Calu3 (cell line): ENCODE results near the gene FYN. TPM values are rescaled to one million over a fixed set of nuclear protein-coding genes. Genes with fewer than 3 reads are reported as not detected.

ENCODE experiments used
- BruUV-seq: library from RNA; stranded (reverse); fragments of 400-500 nt; replicated peaks from 2 replicates; lab custom pipeline; 2021; lab: Mats Ljungman, UMichigan
- CTCF ChIA-PET: fragments of 300-600 bp; sonication (Branson Sonifier 250); formaldehyde crosslinking; loops from one replicate; lab custom pipeline; 2022; ENCODE audit warnings: antibody characterized with exemption; lab: Charles Lee
- DNase-seq: peaks from one replicate; pipeline ENCODE4 v3.0.0; 2022
- H3K27ac Mint-ChIP-seq: one replicate; pipeline ENCODE4 v1.8.0; 2022; ENCODE audit warnings: mixed read lengths; ENCODE audit not compliant: unreplicated experiment
- H3K27me3 Mint-ChIP-seq: one replicate; pipeline ENCODE4 v1.8.0; 2022; ENCODE audit warnings: mixed read lengths; ENCODE audit not compliant: unreplicated experiment
- H3K36me3 Mint-ChIP-seq: one replicate; pipeline ENCODE4 v1.8.0; 2022; ENCODE audit warnings: mild to moderate bottlenecking, moderate library complexity, mixed read lengths; ENCODE audit not compliant: insufficient read depth, unreplicated experiment
- H3K4me1 Mint-ChIP-seq: one replicate; pipeline ENCODE4 v1.8.0; 2022; ENCODE audit warnings: mild to moderate bottlenecking, low read depth, mixed read lengths; ENCODE audit not compliant: unreplicated experiment
- H3K4me3 Mint-ChIP-seq: one replicate; pipeline ENCODE4 v1.8.0; 2022; ENCODE audit warnings: mild to moderate bottlenecking, low read depth, moderate library complexity, mixed read lengths; ENCODE audit not compliant: unreplicated experiment
- H3K9me3 Mint-ChIP-seq: one replicate; pipeline ENCODE4 v1.8.0; 2022; ENCODE audit warnings: low read depth, mixed read lengths; ENCODE audit not compliant: unreplicated experiment
- intact Hi-C: fragments of 100-400 bp; cut with micrococcal nuclease; formaldehyde crosslinking; loops from one replicate; pipeline ENCODE4 v1.10.0; 2022; ENCODE audit not compliant: unreplicated experiment
- total RNA-seq: library from RNA; stranded (reverse); gene quantifications from 2 replicates; pipeline ENCODE4 v1.2.3, GENCODE V29; 2022
- TF ChIP-seq, protein P1 (sequence below): fragments of 200-600 bp; IDR thresholded peaks from one replicate; pipeline ENCODE4 v1.8.0; 2022; ENCODE audit warnings: antibody characterized with exemption; ENCODE audit not compliant: unreplicated experiment

FYN gene
- total RNA-seq, 1 experiment from 2014 or later: 61.0 TPM

DNA sequence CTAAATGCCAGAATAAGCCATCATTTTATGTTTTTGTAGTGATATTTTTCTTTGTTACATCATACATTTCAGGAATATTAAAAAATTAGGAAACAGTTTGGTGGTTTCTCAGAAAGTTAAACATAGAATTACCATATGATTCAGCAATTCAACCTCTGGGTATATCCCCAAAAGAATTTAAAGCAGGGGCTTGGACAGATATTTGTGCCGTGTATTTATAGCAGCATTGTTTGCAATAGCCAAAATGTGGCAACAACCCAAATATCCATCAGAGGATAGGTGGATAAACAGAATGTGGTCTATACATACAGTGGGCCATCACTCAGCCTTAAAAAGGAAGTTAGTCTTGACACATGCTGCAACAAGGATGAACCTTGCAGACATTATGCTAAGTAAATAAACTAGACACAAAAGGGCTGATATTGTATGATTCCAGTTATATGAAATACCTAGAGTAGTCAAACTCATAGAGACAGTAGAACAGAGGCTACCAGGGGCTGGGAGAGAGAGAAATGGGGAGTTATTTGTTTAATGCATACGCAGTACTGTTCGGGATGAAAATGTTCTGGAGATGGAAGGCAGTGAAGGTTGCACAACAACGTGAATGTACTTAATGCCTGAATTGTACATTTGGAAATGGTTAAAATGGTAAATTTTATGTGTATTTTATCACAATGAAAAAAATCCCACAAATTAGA is 248.7 kb downstream of the FYN start:
- Mint-ChIP-seq H3K36me3 (no peaks in the 10 kb centered on the region), H3K27ac (no peak overlapping the region), H3K4me3 (no peak overlapping the region), H3K9me3 (no peaks in the 10 kb centered on the region), H3K27me3 (no peaks in the 10 kb centered on the region), H3K4me1 (peaks cover 8% of the 10 kb centered on the region)
- DNase-seq: no peak
- BruUV-seq: no TSS peak
- CTCF ChIA-PET: no interaction called here
- intact Hi-C loops: no loop called here
- TF ChIP-seq, protein P1, sequence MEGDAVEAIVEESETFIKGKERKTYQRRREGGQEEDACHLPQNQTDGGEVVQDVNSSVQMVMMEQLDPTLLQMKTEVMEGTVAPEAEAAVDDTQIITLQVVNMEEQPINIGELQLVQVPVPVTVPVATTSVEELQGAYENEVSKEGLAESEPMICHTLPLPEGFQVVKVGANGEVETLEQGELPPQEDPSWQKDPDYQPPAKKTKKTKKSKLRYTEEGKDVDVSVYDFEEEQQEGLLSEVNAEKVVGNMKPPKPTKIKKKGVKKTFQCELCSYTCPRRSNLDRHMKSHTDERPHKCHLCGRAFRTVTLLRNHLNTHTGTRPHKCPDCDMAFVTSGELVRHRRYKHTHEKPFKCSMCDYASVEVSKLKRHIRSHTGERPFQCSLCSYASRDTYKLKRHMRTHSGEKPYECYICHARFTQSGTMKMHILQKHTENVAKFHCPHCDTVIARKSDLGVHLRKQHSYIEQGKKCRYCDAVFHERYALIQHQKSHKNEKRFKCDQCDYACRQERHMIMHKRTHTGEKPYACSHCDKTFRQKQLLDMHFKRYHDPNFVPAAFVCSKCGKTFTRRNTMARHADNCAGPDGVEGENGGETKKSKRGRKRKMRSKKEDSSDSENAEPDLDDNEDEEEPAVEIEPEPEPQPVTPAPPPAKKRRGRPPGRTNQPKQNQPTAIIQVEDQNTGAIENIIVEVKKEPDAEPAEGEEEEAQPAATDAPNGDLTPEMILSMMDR: no peak

DNA sequence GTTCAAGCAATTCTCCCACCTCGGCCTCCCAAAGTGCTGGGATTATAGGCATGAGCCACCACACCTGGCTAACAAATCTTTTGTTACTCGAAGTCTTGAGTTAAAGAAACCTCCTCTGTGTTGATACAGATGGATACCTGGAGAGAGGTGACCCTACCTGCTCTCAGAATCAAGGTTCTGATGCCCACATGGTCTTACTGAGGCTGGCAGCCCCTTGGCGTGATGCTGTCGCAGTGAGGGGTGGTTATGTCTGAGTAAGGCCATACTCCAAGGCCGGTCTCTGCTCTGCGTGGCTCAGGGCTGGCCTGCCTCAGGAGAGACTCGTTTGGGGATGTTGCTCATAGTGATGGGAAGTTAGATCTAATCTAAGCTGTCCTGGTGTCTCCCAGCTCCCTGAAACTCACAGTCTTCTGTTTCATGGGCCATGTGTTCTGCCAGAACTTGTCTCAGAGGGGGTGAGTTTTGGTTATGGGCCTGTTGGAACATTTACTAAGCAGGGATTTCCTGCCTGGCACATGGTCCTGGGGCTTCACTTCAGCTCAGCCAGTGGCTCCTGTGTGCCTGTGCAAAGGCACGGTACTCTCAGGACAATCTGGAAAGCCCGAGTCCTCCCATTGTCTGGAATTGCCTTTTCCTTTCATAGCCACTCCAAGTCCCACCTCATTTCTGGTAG is 250.1 kb downstream of the FYN start:
- BruUV-seq: no TSS peak
- H3K9me3 Mint-ChIP-seq: no peaks in the 10 kb centered on the region
- H3K4me3 Mint-ChIP-seq: no peak overlapping the region
- no peak overlapping the region for H3K27ac Mint-ChIP-seq
- no peak for DNase-seq
- TF ChIP-seq, protein P1: no peak
- H3K36me3 Mint-ChIP-seq: no peaks in the 10 kb centered on the region
- H3K4me1 Mint-ChIP-seq: peaks cover 8% of the 10 kb centered on the region
- intact Hi-C loops: no loop called here
- CTCF ChIA-PET: no interaction called here
- H3K27me3 Mint-ChIP-seq: no peaks in the 10 kb centered on the region

DNA sequence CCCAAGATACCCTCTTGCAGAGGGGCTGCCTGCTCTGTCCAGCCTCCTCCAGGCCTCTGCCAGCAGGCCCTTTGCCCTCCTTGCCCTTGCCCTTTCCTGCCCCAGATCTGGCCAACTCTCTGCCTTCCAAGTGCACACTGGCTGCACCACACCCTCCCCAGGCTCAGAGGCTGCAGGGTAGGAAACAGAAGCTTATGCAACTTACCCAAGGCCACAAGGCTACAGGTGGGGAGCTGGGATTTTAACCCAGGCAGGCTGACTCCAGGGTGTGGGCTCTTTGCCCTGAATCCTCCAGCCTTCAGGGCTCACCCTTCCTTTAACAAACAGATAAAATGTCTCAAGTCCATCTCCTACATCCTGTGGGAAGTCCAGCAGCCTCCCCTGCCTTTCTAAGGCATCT is 253.1 kb downstream of the FYN start:
- DNase-seq: no peak
- intact Hi-C loops: no loop called here
- Mint-ChIP-seq H3K27me3 (no peaks in the 10 kb centered on the region), H3K27ac (no peak overlapping the region), H3K4me1 (peaks cover 17% of the 10 kb centered on the region), H3K4me3 (no peak overlapping the region), H3K9me3 (no peaks in the 10 kb centered on the region), H3K36me3 (no peaks in the 10 kb centered on the region)
- TF ChIP-seq, protein P1: no peak
- CTCF ChIA-PET: no interaction called here
- BruUV-seq: no TSS peak

DNA sequence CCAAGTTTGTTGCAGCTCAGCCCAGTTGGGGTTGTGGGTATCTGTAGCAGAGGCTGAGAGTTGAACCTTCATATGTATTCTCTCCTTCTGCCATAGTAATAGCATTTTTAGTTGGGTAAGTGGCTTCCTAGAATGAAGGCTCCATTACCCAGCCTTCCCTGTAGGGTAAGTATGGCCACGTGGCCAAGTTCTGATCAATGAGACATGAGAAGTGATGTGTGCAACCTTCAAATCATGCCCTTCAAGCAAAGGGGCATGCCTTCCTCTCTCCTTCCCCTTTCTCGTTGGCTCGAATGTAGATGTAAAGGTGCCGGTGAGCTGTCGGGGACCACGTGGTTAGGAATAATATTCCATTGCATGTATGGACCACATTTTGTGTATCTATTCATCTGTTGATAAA is 254.8 kb downstream of the FYN start:
- no TSS peak for BruUV-seq
- TF ChIP-seq, protein P1: no peak
- H3K4me1 Mint-ChIP-seq: peaks cover 28% of the 10 kb centered on the region
- CTCF ChIA-PET: interaction anchor here (1.1 kb wide), 1 partner anchor 24 kb away, joined by 4 read pairs; no protein-coding TSS in a partner anchor
- H3K4me3 Mint-ChIP-seq: no peak overlapping the region
- no peaks in the 10 kb centered on the region for H3K36me3 Mint-ChIP-seq
- DNase-seq: no peak
- H3K27me3 Mint-ChIP-seq: no peaks in the 10 kb centered on the region
- H3K9me3 Mint-ChIP-seq: no peaks in the 10 kb centered on the region
- H3K27ac Mint-ChIP-seq: no peak overlapping the region
- intact Hi-C loops: no loop called here
